GM12873 (cell line): ENCODE data around the gene AOC2.

Experiments
- CTCF ChIP-seq: IDR thresholded peaks from 2 replicates; pipeline ENCODE4 v1.5.1; 2012; ENCODE audit warnings: low read depth, mild to moderate bottlenecking, moderate library complexity, low read length, control low read depth; ENCODE audit not compliant: insufficient read depth; ENCODE audit errors: missing control alignments

AOC2 gene

GRCh38 chr17:42898147-42898811 is 53.9 kb downstream of the AOC2 start:
- TF ChIP-seq CTCF, result no peak
